Skeletal muscle satellite cell (primary cell): ENCODE data around the gene IGSF6.

ENCODE experiments used
- H3K27me3 ChIP-seq: 2 replicates; pipeline ENCODE4 v1.7.0; 2013; ENCODE audit warnings: low read length; ENCODE audit not compliant: control insufficient read depth, insufficient read depth
- H3K36me3 ChIP-seq: 2 replicates; pipeline ENCODE4 v1.7.0; 2013; ENCODE audit warnings: mild to moderate bottlenecking, control low read depth, low read length; ENCODE audit not compliant: insufficient read depth
- H3K4me1 ChIP-seq: 2 replicates; pipeline ENCODE4 v1.7.0; 2013; ENCODE audit warnings: low read length; ENCODE audit not compliant: control insufficient read depth, insufficient read depth
- H3K4me2 ChIP-seq: 2 replicates; pipeline ENCODE4 v1.7.0; 2013; ENCODE audit warnings: mild to moderate bottlenecking, low read length
- H3K4me3 ChIP-seq: 2 replicates; pipeline ENCODE4 v1.7.0; 2013; ENCODE audit warnings: low read length
- H3K9ac ChIP-seq: 2 replicates; pipeline ENCODE4 v1.7.0; 2013; ENCODE audit warnings: mild to moderate bottlenecking, low read depth, low read length, moderate library complexity
- H3K9me3 ChIP-seq: replicated peaks from 2 replicates; pipeline ENCODE4 v1.7.0; 2013; ENCODE audit warnings: mild to moderate bottlenecking, control low read depth, low read length

The IGSF6 gene

GRCh38 chr16:21626659-21627277 lies 25.6 kb downstream of the IGSF6 start:
- Histone ChIP-seq H3K4me1 (peaks cover 48% of the 10 kb centered on the region), H3K27me3 (no peaks in the 10 kb centered on the region), H3K9me3 (no peaks in the 10 kb centered on the region), H3K36me3 (peaks cover 62% of the 10 kb centered on the region), H3K4me2 (peak overlapping the region; percentile 70), H3K4me3 (no peak overlapping the region), H3K9ac (peak overlapping the region; percentile 72)

- Histone ChIP-seq H3K9me3 (no peaks in the 10 kb centered on the region), H3K27me3 (no peaks in the 10 kb centered on the region), H3K4me1 (peaks cover 53% of the 10 kb centered on the region), H3K4me3 (no peak overlapping the region), H3K36me3 (peaks cover 61% of the 10 kb centered on the region), H3K9ac (no peak overlapping the region), H3K4me2 (no peak overlapping the region)
Measured at GRCh38 chr16:21625026-21625425, 27.4 kb downstream of the IGSF6 start.

GRCh38 chr16:21622545-21622944 lies 29.9 kb downstream of the IGSF6 start:
- H3K27me3 ChIP-seq, result no peaks in the 10 kb centered on the region
- H3K9me3 ChIP-seq, result no peaks in the 10 kb centered on the region
- H3K4me2 ChIP-seq, result no peak overlapping the region
- H3K9ac ChIP-seq, result no peak overlapping the region
- peaks cover 58% of the 10 kb centered on the region for H3K36me3 ChIP-seq
- H3K4me1 ChIP-seq, result peaks cover 33% of the 10 kb centered on the region
- no peak overlapping the region for H3K4me3 ChIP-seq

GRCh38 chr16:21620592-21620991 lies 31.8 kb downstream of the IGSF6 start:
- Histone ChIP-seq H3K4me2 (no peak overlapping the region), H3K4me1 (peaks cover 15% of the 10 kb centered on the region), H3K36me3 (peaks cover 62% of the 10 kb centered on the region), H3K9ac (no peak overlapping the region), H3K27me3 (no peaks in the 10 kb centered on the region), H3K9me3 (no peaks in the 10 kb centered on the region), H3K4me3 (no peak overlapping the region)

- no peak overlapping the region for H3K4me3 ChIP-seq
- H3K27me3 ChIP-seq, result no peaks in the 10 kb centered on the region
- peaks cover 8% of the 10 kb centered on the region for H3K4me1 ChIP-seq
- no peak overlapping the region for H3K4me2 ChIP-seq
- no peaks in the 10 kb centered on the region for H3K9me3 ChIP-seq
- no peak overlapping the region for H3K9ac ChIP-seq
- peaks cover 62% of the 10 kb centered on the region for H3K36me3 ChIP-seq
Measured at GRCh38 chr16:21619765-21620425, 32.5 kb downstream of the IGSF6 start.

GRCh38 chr16:21618281-21618680 lies 34.1 kb downstream of the IGSF6 start:
- no peaks in the 10 kb centered on the region for H3K27me3 ChIP-seq
- no peaks in the 10 kb centered on the region for H3K9me3 ChIP-seq
- peaks cover 22% of the 10 kb centered on the region for H3K4me1 ChIP-seq
- H3K4me2 ChIP-seq, result no peak overlapping the region
- no peak overlapping the region for H3K9ac ChIP-seq
- H3K36me3 ChIP-seq, result peaks cover 59% of the 10 kb centered on the region
- no peak overlapping the region for H3K4me3 ChIP-seq

- Histone ChIP-seq H3K9ac (no peak overlapping the region), H3K4me1 (peaks cover 29% of the 10 kb centered on the region), H3K4me3 (no peak overlapping the region), H3K36me3 (peaks cover 56% of the 10 kb centered on the region), H3K9me3 (no peaks in the 10 kb centered on the region), H3K4me2 (no peak overlapping the region), H3K27me3 (no peaks in the 10 kb centered on the region)
Measured at GRCh38 chr16:21617607-21618006, 34.8 kb downstream of the IGSF6 start.

GRCh38 chr16:21614896-21615295 lies 37.5 kb downstream of the IGSF6 start:
- peaks cover 48% of the 10 kb centered on the region for H3K4me1 ChIP-seq
- no peaks in the 10 kb centered on the region for H3K27me3 ChIP-seq
- H3K4me2 ChIP-seq, result no peak overlapping the region
- H3K9me3 ChIP-seq, result no peaks in the 10 kb centered on the region
- H3K36me3 ChIP-seq, result peaks cover 46% of the 10 kb centered on the region
- H3K4me3 ChIP-seq, result no peak overlapping the region
- no peak overlapping the region for H3K9ac ChIP-seq

GRCh38 chr16:21613781-21614180 lies 38.6 kb downstream of the IGSF6 start:
- H3K4me1 ChIP-seq, result peaks cover 59% of the 10 kb centered on the region

GRCh38 chr16:21613361-21613760 lies 39.0 kb downstream of the IGSF6 start:
- H3K36me3 ChIP-seq, result peaks cover 36% of the 10 kb centered on the region
- no peaks in the 10 kb centered on the region for H3K9me3 ChIP-seq
- H3K4me2 ChIP-seq, result peak overlapping the region; percentile 43
- no peak overlapping the region for H3K4me3 ChIP-seq
- no peak overlapping the region for H3K9ac ChIP-seq
- no peaks in the 10 kb centered on the region for H3K27me3 ChIP-seq
- peaks cover 63% of the 10 kb centered on the region for H3K4me1 ChIP-seq

More at GRCh38 chr16:21613781-21614180, 38.6 kb downstream of the IGSF6 start:
- H3K36me3 ChIP-seq, result peaks cover 38% of the 10 kb centered on the region
- H3K9ac ChIP-seq, result no peak overlapping the region
- peak overlapping the region; percentile 43 for H3K4me2 ChIP-seq
- H3K27me3 ChIP-seq, result no peaks in the 10 kb centered on the region
- no peaks in the 10 kb centered on the region for H3K9me3 ChIP-seq
- H3K4me3 ChIP-seq, result no peak overlapping the region

- H3K36me3 ChIP-seq, result peaks cover 32% of the 10 kb centered on the region
- H3K4me1 ChIP-seq, result peaks cover 67% of the 10 kb centered on the region
- no peaks in the 10 kb centered on the region for H3K27me3 ChIP-seq
- no peaks in the 10 kb centered on the region for H3K9me3 ChIP-seq
- H3K9ac ChIP-seq, result no peak overlapping the region
- H3K4me2 ChIP-seq, result peak overlapping the region; percentile 42
- no peak overlapping the region for H3K4me3 ChIP-seq
Measured at GRCh38 chr16:21611556-21612384, 40.6 kb downstream of the IGSF6 start.
